ENCODE data around the gene PDLIM4. TPM values are rescaled to one million over a fixed set of nuclear protein-coding genes. Genes with fewer than 3 reads are reported as not detected.

The PDLIM4 gene
- total RNA-seq, 6 experiments from 2014 or later: 2.5 to 26.4 (median 23.7) TPM

DNA sequence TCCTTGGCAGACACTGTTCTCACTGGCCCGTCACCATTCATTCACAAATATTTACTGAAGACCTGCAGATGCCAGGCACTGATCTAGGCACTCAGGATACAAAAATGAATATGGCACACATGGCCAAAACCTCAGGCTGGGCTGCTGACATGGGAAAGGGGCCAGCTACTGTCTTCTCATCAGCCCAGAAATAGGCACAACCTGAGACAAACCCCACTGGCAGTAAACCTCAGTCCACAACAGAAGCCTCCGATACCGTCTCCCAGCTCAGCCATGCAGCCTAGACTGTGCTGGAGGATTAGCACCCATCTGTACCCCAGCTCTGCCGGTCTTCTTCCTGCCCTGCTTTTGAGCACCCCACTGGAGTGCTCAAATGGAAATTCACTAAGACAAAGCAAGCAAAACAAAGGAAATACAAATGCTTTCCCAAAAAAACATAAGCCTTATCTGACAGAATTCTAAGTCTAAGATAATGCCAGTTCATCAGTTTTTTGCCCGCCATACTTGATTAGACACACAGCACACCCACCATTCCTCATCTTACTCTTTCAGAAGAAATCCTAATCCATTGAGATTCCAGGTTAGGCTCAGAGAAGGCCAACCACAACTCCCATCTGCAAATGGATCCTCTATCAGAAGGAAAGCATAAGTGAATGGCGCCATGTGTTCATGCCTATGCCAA is 38.1 kb upstream of the PDLIM4 start:
- H3K36me3 Mint-ChIP-seq (ENCODE audit: low read depth): peaks cover 25% of the 10 kb centered on the region
- peaks cover 68% of the 10 kb centered on the region for H3K4me1 Mint-ChIP-seq (ENCODE audit: low read depth)
- no peaks in the 10 kb centered on the region for H3K9me3 Mint-ChIP-seq
- TF ChIP-seq, protein P1, sequence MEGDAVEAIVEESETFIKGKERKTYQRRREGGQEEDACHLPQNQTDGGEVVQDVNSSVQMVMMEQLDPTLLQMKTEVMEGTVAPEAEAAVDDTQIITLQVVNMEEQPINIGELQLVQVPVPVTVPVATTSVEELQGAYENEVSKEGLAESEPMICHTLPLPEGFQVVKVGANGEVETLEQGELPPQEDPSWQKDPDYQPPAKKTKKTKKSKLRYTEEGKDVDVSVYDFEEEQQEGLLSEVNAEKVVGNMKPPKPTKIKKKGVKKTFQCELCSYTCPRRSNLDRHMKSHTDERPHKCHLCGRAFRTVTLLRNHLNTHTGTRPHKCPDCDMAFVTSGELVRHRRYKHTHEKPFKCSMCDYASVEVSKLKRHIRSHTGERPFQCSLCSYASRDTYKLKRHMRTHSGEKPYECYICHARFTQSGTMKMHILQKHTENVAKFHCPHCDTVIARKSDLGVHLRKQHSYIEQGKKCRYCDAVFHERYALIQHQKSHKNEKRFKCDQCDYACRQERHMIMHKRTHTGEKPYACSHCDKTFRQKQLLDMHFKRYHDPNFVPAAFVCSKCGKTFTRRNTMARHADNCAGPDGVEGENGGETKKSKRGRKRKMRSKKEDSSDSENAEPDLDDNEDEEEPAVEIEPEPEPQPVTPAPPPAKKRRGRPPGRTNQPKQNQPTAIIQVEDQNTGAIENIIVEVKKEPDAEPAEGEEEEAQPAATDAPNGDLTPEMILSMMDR (IDR thresholded peaks at IDR 0.05): no peak
- no peak overlapping the region for H3K4me3 Mint-ChIP-seq
- DNase-seq: no peak
- H3K27me3 Mint-ChIP-seq (ENCODE audit: insufficient read depth): no peaks in the 10 kb centered on the region; the same call in 1 of the 2 replicates
- H3K27ac Mint-ChIP-seq: no peak overlapping the region

- Mint-ChIP-seq H3K27ac (peak overlapping the region; percentile 34; the same call in 1 of the 2 replicates), H3K27me3 (ENCODE audit: insufficient read depth) (no peaks in the 10 kb centered on the region; the same call in 1 of the 2 replicates), H3K4me1 (ENCODE audit: low read depth) (peaks cover 70% of the 10 kb centered on the region), H3K36me3 (ENCODE audit: low read depth) (peaks cover 25% of the 10 kb centered on the region), H3K4me3 (no peak overlapping the region), H3K9me3 (no peaks in the 10 kb centered on the region)
- DNase-seq: no peak
- TF ChIP-seq, protein P1 (IDR thresholded peaks at IDR 0.05): no peak
Observed at GRCh38 chr5:132219981-132220380, 37.5 kb upstream of the PDLIM4 start.

DNA sequence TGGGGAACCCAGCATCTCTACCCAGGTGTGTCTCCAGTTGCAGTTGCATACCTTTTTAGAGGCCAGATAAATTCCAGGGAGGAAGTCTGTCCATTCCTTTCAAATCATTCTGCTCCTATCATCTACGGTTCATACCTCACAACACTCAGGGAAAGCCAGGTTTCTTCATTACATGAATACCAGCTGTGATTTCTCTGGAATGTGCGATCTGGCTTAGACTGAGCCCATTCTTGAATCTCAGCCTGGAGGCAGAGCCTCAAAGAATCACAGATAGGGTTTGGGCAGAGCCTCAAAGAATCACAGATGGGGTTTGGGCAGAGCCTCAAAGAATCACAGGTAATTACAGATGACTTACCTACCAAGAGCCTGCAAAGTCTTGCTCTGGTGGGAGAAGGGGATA is 37.0 kb upstream of the PDLIM4 start:
- H3K4me3 Mint-ChIP-seq: no peak overlapping the region
- H3K36me3 Mint-ChIP-seq (ENCODE audit: low read depth): peaks cover 25% of the 10 kb centered on the region
- TF ChIP-seq, protein P1 (IDR thresholded peaks at IDR 0.05): no peak
- DNase-seq: no peak
- H3K27me3 Mint-ChIP-seq (ENCODE audit: insufficient read depth): no peaks in the 10 kb centered on the region; the same call in 1 of the 2 replicates
- peak overlapping the region; percentile 34; the same call in 1 of the 2 replicates for H3K27ac Mint-ChIP-seq
- H3K4me1 Mint-ChIP-seq (ENCODE audit: low read depth): peaks cover 70% of the 10 kb centered on the region
- H3K9me3 Mint-ChIP-seq: no peaks in the 10 kb centered on the region

- peaks cover 23% of the 10 kb centered on the region for H3K36me3 Mint-ChIP-seq (ENCODE audit: low read depth)
- H3K27ac Mint-ChIP-seq: peak overlapping the region; percentile 34; the same call in 1 of the 2 replicates
- no peaks in the 10 kb centered on the region for H3K9me3 Mint-ChIP-seq
- TF ChIP-seq, protein P1 (IDR thresholded peaks at IDR 0.05): peak; percentile 55
- peak overlapping the region; percentile 47; the same call in 1 of the 2 replicates for H3K4me3 Mint-ChIP-seq
- no peaks in the 10 kb centered on the region for H3K27me3 Mint-ChIP-seq (ENCODE audit: insufficient read depth)
- H3K4me1 Mint-ChIP-seq (ENCODE audit: low read depth): peaks cover 76% of the 10 kb centered on the region
- peak; percentile 34 for DNase-seq
Observed at GRCh38 chr5:132221781-132222648, 35.5 kb upstream of the PDLIM4 start.

GRCh38 chr5:132222649-132223038 is 34.9 kb upstream of the PDLIM4 start:
- no peaks in the 10 kb centered on the region for H3K9me3 Mint-ChIP-seq
- no peaks in the 10 kb centered on the region for H3K27me3 Mint-ChIP-seq (ENCODE audit: insufficient read depth)
- peaks cover 18% of the 10 kb centered on the region for H3K36me3 Mint-ChIP-seq (ENCODE audit: low read depth)
- H3K4me3 Mint-ChIP-seq: peak overlapping the region; percentile 9; the same call in 1 of the 2 replicates
- no peak for DNase-seq
- TF ChIP-seq, protein P1 (IDR thresholded peaks at IDR 0.05): no peak
- 0 out of 2 replicates have a peak overlapping the region, but pooled peaks have one; percentile 34 for H3K27ac Mint-ChIP-seq
- peaks cover 78% of the 10 kb centered on the region for H3K4me1 Mint-ChIP-seq (ENCODE audit: low read depth)

All from HFFc6 (cell line).